NT2/D1 (cell line): ENCODE measurements around the gene ARG1.
A peak's percentile ranks its signal among the peaks of the same experiment; 100 is the strongest.

Experiments used
- DNase-seq: peaks from one replicate; pipeline ENCODE4 v3.0.0-alpha.2; 2011; ENCODE audit warnings: low read depth, low spot score
- H3K27me3 ChIP-seq: 2 replicates; pipeline ENCODE4 v1.6.0; 2011; ENCODE audit warnings: mild to moderate bottlenecking; ENCODE audit not compliant: insufficient read length, insufficient read depth
- H3K36me3 ChIP-seq: 2 replicates; pipeline ENCODE4 v1.6.1; 2011; ENCODE audit warnings: mild to moderate bottlenecking, low read length, mixed read lengths; ENCODE audit not compliant: insufficient read depth, insufficient read length
- H3K4me1 ChIP-seq: 2 replicates; pipeline ENCODE4 v1.5.1; 2011; ENCODE audit not compliant: insufficient read depth, insufficient read length
- H3K4me3 ChIP-seq: 2 replicates; pipeline ENCODE4 v1.5.1; 2011; ENCODE audit warnings: low read depth; ENCODE audit not compliant: insufficient read length
- H3K9ac ChIP-seq: 2 replicates; pipeline ENCODE4 v1.6.0; 2011; ENCODE audit warnings: low read depth; ENCODE audit not compliant: insufficient read length
- H3K9me3 ChIP-seq: 2 replicates; pipeline ENCODE4 v1.5.1; 2011; ENCODE audit warnings: mild to moderate bottlenecking, low read length; ENCODE audit not compliant: insufficient read depth
- SUZ12 ChIP-seq: IDR thresholded peaks from 2 replicates; pipeline ENCODE4 v1.6.1; 2011; ENCODE audit not compliant: insufficient read length, insufficient read depth; ENCODE audit errors: extremely low read depth
- YY1 ChIP-seq: IDR thresholded peaks from 2 replicates; pipeline ENCODE4 v1.6.1; 2011; ENCODE audit not compliant: insufficient read length, insufficient read depth
- ZNF274 ChIP-seq: IDR thresholded peaks from 2 replicates; pipeline ENCODE4 v1.6.1; 2011; ENCODE audit warnings: mild to moderate bottlenecking, low read depth, low read length

ARG1 gene

GRCh38 chr6:131602781-131603312, 29.8 kb downstream of the ARG1 start:
- DNase-seq = no peak
- Histone ChIP-seq H3K27me3 (no peaks in the 10 kb centered on the region), H3K4me1 (no peaks in the 10 kb centered on the region), H3K9ac (no peak overlapping the region), H3K9me3 (no peaks in the 10 kb centered on the region), H3K4me3 (no peak overlapping the region), H3K36me3 (peaks cover 66% of the 10 kb centered on the region)
- no peak for TF ChIP-seq YY1
- TF ChIP-seq ZNF274 = no peak
- TF ChIP-seq SUZ12 = no peak

GRCh38 chr6:131613296-131613925, 40.4 kb downstream of the ARG1 start:
- Histone ChIP-seq H3K9ac (no peak overlapping the region), H3K9me3 (no peaks in the 10 kb centered on the region), H3K36me3 (peaks cover 61% of the 10 kb centered on the region), H3K27me3 (no peaks in the 10 kb centered on the region), H3K4me1 (no peaks in the 10 kb centered on the region), H3K4me3 (no peak overlapping the region)
- TF ChIP-seq ZNF274 = no peak
- TF ChIP-seq YY1 = no peak
- no peak for TF ChIP-seq SUZ12
- no peak for DNase-seq

- Histone ChIP-seq H3K9ac (no peak overlapping the region), H3K4me1 (no peaks in the 10 kb centered on the region), H3K4me3 (no peak overlapping the region), H3K36me3 (peaks cover 62% of the 10 kb centered on the region), H3K9me3 (no peaks in the 10 kb centered on the region), H3K27me3 (no peaks in the 10 kb centered on the region)
- no peak for DNase-seq
- TF ChIP-seq SUZ12 = no peak
- TF ChIP-seq ZNF274 = no peak
- no peak for TF ChIP-seq YY1
Observed at GRCh38 chr6:131615275-131615674, 42.2 kb downstream of the ARG1 start.

- no peaks in the 10 kb centered on the region for H3K27me3 ChIP-seq
- peaks cover 33% of the 10 kb centered on the region for H3K36me3 ChIP-seq
- H3K9me3 ChIP-seq = no peaks in the 10 kb centered on the region
- no peaks in the 10 kb centered on the region for H3K4me1 ChIP-seq
- H3K9ac ChIP-seq = peak within 1 kb of the TSS; percentile 87
- peak; percentile 89 for DNase-seq
- peak within 1 kb of the TSS; percentile 87 for H3K4me3 ChIP-seq
- no peak for TF ChIP-seq SUZ12
- no peak for TF ChIP-seq YY1
- no peak for TF ChIP-seq ZNF274
Observed at GRCh38 chr6:131627724-131628682, 55.0 kb downstream of the ARG1 start, which contains the start of gene MED23. MED23 (minus strand) TSS chr6:131628242; CDS start chr6:131628049, 193 bp downstream.

GRCh38 chr6:131628726-131629125, 55.7 kb downstream of the ARG1 start:
- Histone ChIP-seq H3K4me3 (no peak overlapping the region), H3K9me3 (no peaks in the 10 kb centered on the region), H3K4me1 (no peaks in the 10 kb centered on the region), H3K36me3 (peaks cover 25% of the 10 kb centered on the region), H3K9ac (no peak overlapping the region), H3K27me3 (no peaks in the 10 kb centered on the region)
- DNase-seq = no peak
- TF ChIP-seq YY1 = no peak

- Histone ChIP-seq H3K9me3 (no peaks in the 10 kb centered on the region), H3K4me1 (no peaks in the 10 kb centered on the region), H3K27me3 (no peaks in the 10 kb centered on the region), H3K9ac (no peak overlapping the region), H3K4me3 (no peak overlapping the region), H3K36me3 (peaks cover 16% of the 10 kb centered on the region)
- TF ChIP-seq YY1 (no peak), ZNF274 (no peak), SUZ12 (no peak)
- no peak for DNase-seq
Observed at GRCh38 chr6:131629651-131630050, 56.6 kb downstream of the ARG1 start.

- TF ChIP-seq ZNF274 (no peak), YY1 (no peak), SUZ12 (no peak)
- peaks cover 1% of the 10 kb centered on the region for H3K36me3 ChIP-seq
- DNase-seq = no peak
- H3K9me3 ChIP-seq = no peaks in the 10 kb centered on the region
- H3K4me1 ChIP-seq = no peaks in the 10 kb centered on the region
- no peak overlapping the region for H3K4me3 ChIP-seq
- no peak overlapping the region for H3K9ac ChIP-seq
- H3K27me3 ChIP-seq = no peaks in the 10 kb centered on the region
Observed at GRCh38 chr6:131631625-131632289, 58.7 kb downstream of the ARG1 start.
